SK-N-SH (cell line): ENCODE measurements around the gene HES1. TPM values are rescaled to one million over a fixed set of nuclear protein-coding genes. Genes with fewer than 3 reads are reported as not detected.

ENCODE experiments used
- CTCF ChIA-PET: fragments of 300-600, 350-600 bp; formaldehyde crosslinking; extraction: SDS; loops from one replicate; lab custom pipeline; 2021; lab: Yijun Ruan, JAX
- POLR2A ChIA-PET: fragments of 350-600 bp; sonication (Branson Sonifier 250); formaldehyde crosslinking; extraction: SDS; loops from one replicate; lab custom pipeline; 2020; ENCODE audit warnings: antibody characterized with exemption, inconsistent platforms; lab: Yijun Ruan, JAX
- DNase-seq: peaks from one replicate; pipeline ENCODE4 v3.0.0; 2012
- H2AFZ ChIP-seq: fragments of 200-600 bp; sonication (generic); 2 replicates; pipeline ENCODE4 v1.8.1; 2016; ENCODE audit warnings: antibody characterized with exemption, mild to moderate bottlenecking, low read depth
- H3F3A ChIP-seq: fragments of 200-600 bp; sonication (generic); replicated peaks from 2 replicates; pipeline ENCODE3; 2016; ENCODE audit warnings: antibody characterized with exemption, mild to moderate bottlenecking; ENCODE audit not compliant: insufficient read depth
- H3K27ac ChIP-seq, 2 experiments: fragments of 200-500 bp in 1 of 2; fragments of 200-600 bp in 1 of 2; sonication (Bioruptor generic) in 1 of 2; sonication (generic), shearing (Covaris generic) in 1 of 2; 2 replicates each; pipeline versions ENCODE4 v1.5.1 to v1.6.1; 2014 to 2016; ENCODE audit warnings: low read depth in 2 of 2, inconsistent platforms in 1 of 2, low read length in 1 of 2, mild to moderate bottlenecking in 1 of 2, mixed read lengths in 1 of 2
- H3K27me3 ChIP-seq: fragments of 200-600 bp; sonication (generic), shearing (Covaris generic); 2 replicates; pipeline ENCODE4 v1.6.1; 2016; ENCODE audit warnings: mixed run types; ENCODE audit not compliant: insufficient read depth
- H3K36me3 ChIP-seq, 2 experiments: fragments of 200-500 bp in 1 of 2; fragments of 200-600 bp in 1 of 2; sonication (Bioruptor generic) in 1 of 2; sonication (generic) in 1 of 2; replicated peaks in 1 of 2; 2 replicates each; pipeline versions ENCODE3 to v1.5.1; 2014 to 2016; ENCODE audit warnings: low read length in 1 of 2, mild to moderate bottlenecking in 1 of 2; ENCODE audit not compliant: insufficient read depth in 2 of 2, control insufficient read depth in 1 of 2
- H3K4me1 ChIP-seq, 2 experiments: fragments of 200-500 bp in 1 of 2; fragments of 200-600 bp in 1 of 2; sonication (Bioruptor generic) in 1 of 2; sonication (generic), shearing (Covaris generic) in 1 of 2; 2 replicates each; pipeline versions ENCODE4 v1.5.1 to v1.6.1; 2014 to 2016; ENCODE audit warnings: low read depth in 1 of 2, low read length in 1 of 2, mixed run types in 1 of 2; ENCODE audit not compliant: insufficient read depth in 2 of 2, control insufficient read depth in 1 of 2
- H3K4me2 ChIP-seq: fragments of 200-600 bp; sonication (generic), shearing (Covaris generic); 2 replicates; pipeline ENCODE4 v1.6.1; 2017; ENCODE audit warnings: mixed run types
- H3K4me3 ChIP-seq, 2 experiments: fragments of 200-500 bp in 1 of 2; fragments of 200-600 bp in 1 of 2; sonication (Bioruptor generic) in 1 of 2; sonication (generic), shearing (Covaris generic) in 1 of 2; 2 replicates each; pipeline versions ENCODE4 v1.5.1 to v1.8.1; 2014 to 2016; ENCODE audit warnings: low read depth in 2 of 2, inconsistent platforms in 1 of 2, low read length in 1 of 2, mild to moderate bottlenecking in 1 of 2, mixed read lengths in 1 of 2, moderate library complexity in 1 of 2
- H3K79me2 ChIP-seq: fragments of 200-600 bp; sonication (generic); 2 replicates; pipeline ENCODE4 v1.8.1; 2017; ENCODE audit warnings: mild to moderate bottlenecking; ENCODE audit not compliant: insufficient read depth
- H3K9ac ChIP-seq: fragments of 200-600 bp; sonication (generic); 2 replicates; pipeline ENCODE4 v1.6.1; 2017; ENCODE audit warnings: mixed run types
- H3K9me2 ChIP-seq: fragments of 200-600 bp; sonication (generic); 2 replicates; pipeline ENCODE4 v1.6.1; 2017; ENCODE audit warnings: mixed run types
- H3K9me3 ChIP-seq: fragments of 200-600 bp; sonication (generic); 2 replicates; pipeline ENCODE4 v1.6.1; 2017; ENCODE audit warnings: mixed run types, mild to moderate bottlenecking, moderate library complexity
- H4K20me1 ChIP-seq: fragments of 200-600 bp; sonication (generic); 2 replicates; pipeline ENCODE4 v1.6.1; 2017; ENCODE audit warnings: mild to moderate bottlenecking, mixed run types; ENCODE audit not compliant: insufficient read depth
- CHD2 ChIP-seq: fragments of 150-350 bp; IDR thresholded peaks from 2 replicates; pipeline ENCODE4 v1.6.1; 2018; ENCODE audit warnings: low read length; ENCODE audit not compliant: partially characterized antibody
- EZH2phosphoT487 ChIP-seq: fragments of 200-600 bp; sonication (generic); IDR thresholded peaks from 2 replicates; pipeline ENCODE4 v1.6.1; 2017; ENCODE audit warnings: low read depth, mixed run types, mild to moderate bottlenecking, antibody characterized with exemption, moderate library complexity, borderline replicate concordance
- FOXJ3 ChIP-seq: sonication (generic); formaldehyde crosslinking; IDR thresholded peaks from 2 replicates; pipeline ENCODE4 v1.5.1; 2020; ENCODE audit warnings: mild to moderate bottlenecking, missing genetic modification reagents
- FOXM1 ChIP-seq: IDR thresholded peaks from 2 replicates; pipeline ENCODE4 v1.4.0; 2012; ENCODE audit warnings: low read depth, mild to moderate bottlenecking
- GABPA ChIP-seq: IDR thresholded peaks from 2 replicates; pipeline ENCODE4 v1.4.0; 2012; ENCODE audit warnings: low read depth, mild to moderate bottlenecking
- JUND ChIP-seq: IDR thresholded peaks from 2 replicates; pipeline ENCODE4 v1.4.0; 2012
- MEF2A ChIP-seq: IDR thresholded peaks from 2 replicates; pipeline ENCODE4 v1.4.0; 2012; ENCODE audit warnings: low read depth, borderline replicate concordance
- MXI1 ChIP-seq: IDR thresholded peaks from 2 replicates; pipeline ENCODE4 v1.6.1; 2012; ENCODE audit warnings: mild to moderate bottlenecking, low read depth, low read length, improper control_type of control experiment
- NFIC ChIP-seq: IDR thresholded peaks from 2 replicates; pipeline ENCODE4 v1.4.0; 2012; ENCODE audit warnings: borderline replicate concordance
- RAD21 ChIP-seq: IDR thresholded peaks from 2 replicates; pipeline ENCODE4 v1.6.1; 2012; ENCODE audit warnings: mild to moderate bottlenecking, low read length
- RCOR1 ChIP-seq: fragments of 150-350 bp; IDR thresholded peaks from 2 replicates; pipeline ENCODE4 v1.6.1; 2017; ENCODE audit warnings: antibody characterized with exemption, low read length
- RFX5 ChIP-seq: IDR thresholded peaks from 2 replicates; pipeline ENCODE4 v1.6.1; 2012; ENCODE audit warnings: mild to moderate bottlenecking, improper control_type of control experiment, low read length
- SIN3A ChIP-seq: IDR thresholded peaks from 2 replicates; pipeline ENCODE4 v1.6.1; 2012; ENCODE audit warnings: low read depth, mild to moderate bottlenecking, low read length, moderate library complexity, borderline replicate concordance
- TCF12 ChIP-seq: IDR thresholded peaks from 2 replicates; pipeline ENCODE4 v1.4.0; 2012
- TEAD4 ChIP-seq: IDR thresholded peaks from 2 replicates; pipeline ENCODE4 v1.4.0; 2012; ENCODE audit warnings: mild to moderate bottlenecking, borderline replicate concordance; ENCODE audit not compliant: insufficient read depth
- WGBS: methylation state at CpG from one replicate; pipeline ENCODE4 v1.1.6; 2017; ENCODE audit warnings: low lambda C conversion rate; 5-methylcytosine and 5-hydroxymethylcytosine counted together
- polyA plus RNA-seq, 3 experiments: library from polyadenylated mRNA; depleted of rRNA; stranded (reverse); fragments of >200 nt; gene quantifications; 2 replicates each; pipeline ENCODE4 v1.2.3, GENCODE V29; 2012
- TF ChIP-seq, protein P1 (sequence below): IDR thresholded peaks from 2 replicates; pipeline ENCODE4; 2012
- TF ChIP-seq, protein P2 (sequence below): IDR thresholded peaks from 2 replicates; pipeline ENCODE4 v1.4.0; 2012; ENCODE audit warnings: low read depth
- TF ChIP-seq, protein P3 (sequence below): IDR thresholded peaks from 2 replicates; pipeline ENCODE4 v1.4.0; 2012; ENCODE audit warnings: low read depth, borderline replicate concordance

The HES1 gene
- polyA plus RNA-seq, 1 of the 3 experiments (the other 2 are of a cell fraction): 225 TPM

DNA sequence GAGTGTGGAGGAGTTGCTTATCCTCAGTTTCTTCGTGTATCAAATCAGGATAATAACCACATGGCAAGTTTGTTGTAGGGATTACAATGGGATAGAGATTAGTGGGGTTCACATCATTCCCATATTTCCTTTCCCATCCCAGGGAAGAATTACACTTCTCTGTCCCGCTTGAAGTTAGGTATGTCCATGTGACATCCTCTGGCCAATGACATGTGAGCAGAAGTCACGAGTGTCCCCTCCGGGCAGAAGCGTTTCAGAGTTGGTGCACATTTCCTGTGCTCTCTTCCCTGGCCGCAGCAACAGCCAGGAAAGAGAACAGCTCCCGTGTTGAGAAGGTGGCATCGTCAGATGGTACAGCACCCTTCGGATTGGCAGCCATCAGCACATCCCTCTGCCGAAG, 36.7 kb upstream of the HES1 start:
- ChIA-PET CTCF (interaction anchor here (1.1 to 1.3 kb wide), 3 partner anchors 39 to 216 kb away, joined by 3 read pairs; no protein-coding TSS in a partner anchor), POLR2A (no interaction called here)
- WGBS: 86% methylated on average over 10 of the region's 10 CpGs
- Histone ChIP-seq H3K4me2 (no peak overlapping the region), H3K9me3 (no peaks in the 10 kb centered on the region), H4K20me1 (no peaks in the 10 kb centered on the region), H3K36me3 (no peaks in the 10 kb centered on the region), H2AFZ (no peak overlapping the region), H3K9ac (no peak overlapping the region), H3K27me3 (peaks cover 51% of the 10 kb centered on the region), H3K9me2 (no peaks in the 10 kb centered on the region), H3F3A (no peaks in the 10 kb centered on the region), H3K4me1 (peaks cover 0 to 43% of the 10 kb centered on the region in 2 experiments; a peak in 1 of 4 replicates), H3K27ac (no peak overlapping the region), H3K79me2 (no peaks in the 10 kb centered on the region), H3K4me3 (no peak overlapping the region)
- DNase-seq: no peak
- TF ChIP-seq, protein P1, sequence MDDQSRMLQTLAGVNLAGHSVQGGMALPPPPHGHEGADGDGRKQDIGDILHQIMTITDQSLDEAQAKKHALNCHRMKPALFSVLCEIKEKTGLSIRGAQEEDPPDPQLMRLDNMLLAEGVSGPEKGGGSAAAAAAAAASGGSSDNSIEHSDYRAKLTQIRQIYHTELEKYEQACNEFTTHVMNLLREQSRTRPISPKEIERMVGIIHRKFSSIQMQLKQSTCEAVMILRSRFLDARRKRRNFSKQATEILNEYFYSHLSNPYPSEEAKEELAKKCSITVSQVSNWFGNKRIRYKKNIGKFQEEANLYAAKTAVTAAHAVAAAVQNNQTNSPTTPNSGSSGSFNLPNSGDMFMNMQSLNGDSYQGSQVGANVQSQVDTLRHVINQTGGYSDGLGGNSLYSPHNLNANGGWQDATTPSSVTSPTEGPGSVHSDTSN: no peak
- no peak for TF ChIP-seq MEF2A
- TF ChIP-seq EZH2phosphoT487: no peak
- no peak for TF ChIP-seq NFIC
- TF ChIP-seq RCOR1: no peak
- no peak for TF ChIP-seq SIN3A
- TF ChIP-seq FOXM1: no peak
- no peak for TF ChIP-seq TEAD4
- TF ChIP-seq, protein P2, sequence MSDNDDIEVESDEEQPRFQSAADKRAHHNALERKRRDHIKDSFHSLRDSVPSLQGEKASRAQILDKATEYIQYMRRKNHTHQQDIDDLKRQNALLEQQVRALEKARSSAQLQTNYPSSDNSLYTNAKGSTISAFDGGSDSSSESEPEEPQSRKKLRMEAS: no peak
- no peak for TF ChIP-seq MXI1
- TF ChIP-seq CHD2: no peak
- no peak for TF ChIP-seq RFX5
- TF ChIP-seq GABPA: no peak
- TF ChIP-seq FOXJ3 (CRISPR knock-in tag): no peak
- TF ChIP-seq TCF12: no peak
- TF ChIP-seq, protein P3, sequence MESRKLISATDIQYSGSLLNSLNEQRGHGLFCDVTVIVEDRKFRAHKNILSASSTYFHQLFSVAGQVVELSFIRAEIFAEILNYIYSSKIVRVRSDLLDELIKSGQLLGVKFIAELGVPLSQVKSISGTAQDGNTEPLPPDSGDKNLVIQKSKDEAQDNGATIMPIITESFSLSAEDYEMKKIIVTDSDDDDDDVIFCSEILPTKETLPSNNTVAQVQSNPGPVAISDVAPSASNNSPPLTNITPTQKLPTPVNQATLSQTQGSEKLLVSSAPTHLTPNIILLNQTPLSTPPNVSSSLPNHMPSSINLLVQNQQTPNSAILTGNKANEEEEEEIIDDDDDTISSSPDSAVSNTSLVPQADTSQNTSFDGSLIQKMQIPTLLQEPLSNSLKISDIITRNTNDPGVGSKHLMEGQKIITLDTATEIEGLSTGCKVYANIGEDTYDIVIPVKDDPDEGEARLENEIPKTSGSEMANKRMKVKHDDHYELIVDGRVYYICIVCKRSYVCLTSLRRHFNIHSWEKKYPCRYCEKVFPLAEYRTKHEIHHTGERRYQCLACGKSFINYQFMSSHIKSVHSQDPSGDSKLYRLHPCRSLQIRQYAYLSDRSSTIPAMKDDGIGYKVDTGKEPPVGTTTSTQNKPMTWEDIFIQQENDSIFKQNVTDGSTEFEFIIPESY: no peak
- TF ChIP-seq JUND: no peak
- TF ChIP-seq RAD21: no peak
